Smooth muscle cell (in vitro differentiated cells): Measurements from ENCODE around the gene UBQLN4. TPM values are rescaled to one million over a fixed set of nuclear protein-coding genes. Genes with fewer than 3 reads are reported as not detected.
A peak's percentile ranks its signal among the peaks of the same experiment; 100 is the strongest.

Experiments
- DNase-seq: peaks from one replicate; lab custom pipeline; 2025; ENCODE audit not compliant: unreplicated experiment; lab: John Stamatoyannopoulos, UW
- H2AFZ ChIP-seq: fragments of 200-600 bp; sonication (generic); 2 replicates; pipeline ENCODE4 v1.6.0; 2016; ENCODE audit warnings: antibody characterized with exemption, low read depth, mild to moderate bottlenecking
- H3F3A ChIP-seq: fragments of 200-600 bp; sonication (generic); 2 replicates; pipeline ENCODE4 v1.6.0; 2017; ENCODE audit warnings: antibody characterized with exemption, low read depth
- H3K27ac ChIP-seq: fragments of 200-600 bp; sonication (generic); 2 replicates; pipeline ENCODE4 v1.5.1; 2016; ENCODE audit warnings: low read depth, mild to moderate bottlenecking
- H3K27me3 ChIP-seq: fragments of 200-600 bp; sonication (generic); 2 replicates; pipeline ENCODE4 v1.6.1; 2016; ENCODE audit warnings: low read depth, mild to moderate bottlenecking
- H3K36me3 ChIP-seq: fragments of 200-600 bp; sonication (generic); 2 replicates; pipeline ENCODE4 v1.5.1; 2016; ENCODE audit warnings: low read depth
- H3K4me1 ChIP-seq: fragments of 200-600 bp; sonication (generic); 2 replicates; pipeline ENCODE4 v1.5.1; 2016; ENCODE audit warnings: low read depth
- H3K4me2 ChIP-seq: fragments of 200-600 bp; sonication (generic); 2 replicates; pipeline ENCODE4 v1.6.0; 2016; ENCODE audit warnings: mild to moderate bottlenecking
- H3K4me3 ChIP-seq: fragments of 200-600 bp; sonication (generic); 2 replicates; pipeline ENCODE4 v1.5.1; 2016; ENCODE audit warnings: mild to moderate bottlenecking
- H3K79me2 ChIP-seq: fragments of 200-600 bp; sonication (generic); 2 replicates; pipeline ENCODE4 v1.6.0; 2016; ENCODE audit warnings: low read depth, mild to moderate bottlenecking
- H3K9ac ChIP-seq: fragments of 200-600 bp; sonication (generic); 2 replicates; pipeline ENCODE4 v1.6.0; 2016; ENCODE audit warnings: low read depth
- H3K9me3 ChIP-seq: fragments of 200-600 bp; sonication (generic); replicated peaks from 2 replicates; pipeline ENCODE4 v1.5.1; 2016; ENCODE audit warnings: low read depth
- H4K20me1 ChIP-seq: fragments of 200-600 bp; sonication (generic); 2 replicates; pipeline ENCODE4 v1.6.0; 2016; ENCODE audit warnings: low read depth
- CTCF ChIP-seq: fragments of 200-600 bp; sonication (generic); IDR thresholded peaks from 2 replicates; pipeline ENCODE4 v1.5.1; 2017; ENCODE audit warnings: borderline replicate concordance, mild to moderate bottlenecking, antibody characterized with exemption; ENCODE audit not compliant: insufficient read depth, poor library complexity, severe bottlenecking
- WGBS: methylation state at CpG from one replicate; pipeline ENCODE4 v1.1.7; 2016; ENCODE audit warnings: low lambda C conversion rate; 5-methylcytosine and 5-hydroxymethylcytosine counted together
- polyA plus RNA-seq: library from polyadenylated mRNA; unstranded; fragments of >200 nt; fragmentation: Nextera tagmentation; extraction: Ambion mirVana; gene quantifications from 2 replicates; pipeline ENCODE4 v1.2.1, GENCODE V29; 2016
- total RNA-seq: library from RNA; depleted of rRNA; stranded (reverse); fragments of >200 nt; gene quantifications from 2 replicates; pipeline ENCODE4 v1.2.3, GENCODE V29; 2014

The UBQLN4 gene
- 18.1 and 18.8 TPM in 2 replicates for total RNA-seq
- 19.4 and 23.3 TPM in 2 replicates for polyA plus RNA-seq

DNA sequence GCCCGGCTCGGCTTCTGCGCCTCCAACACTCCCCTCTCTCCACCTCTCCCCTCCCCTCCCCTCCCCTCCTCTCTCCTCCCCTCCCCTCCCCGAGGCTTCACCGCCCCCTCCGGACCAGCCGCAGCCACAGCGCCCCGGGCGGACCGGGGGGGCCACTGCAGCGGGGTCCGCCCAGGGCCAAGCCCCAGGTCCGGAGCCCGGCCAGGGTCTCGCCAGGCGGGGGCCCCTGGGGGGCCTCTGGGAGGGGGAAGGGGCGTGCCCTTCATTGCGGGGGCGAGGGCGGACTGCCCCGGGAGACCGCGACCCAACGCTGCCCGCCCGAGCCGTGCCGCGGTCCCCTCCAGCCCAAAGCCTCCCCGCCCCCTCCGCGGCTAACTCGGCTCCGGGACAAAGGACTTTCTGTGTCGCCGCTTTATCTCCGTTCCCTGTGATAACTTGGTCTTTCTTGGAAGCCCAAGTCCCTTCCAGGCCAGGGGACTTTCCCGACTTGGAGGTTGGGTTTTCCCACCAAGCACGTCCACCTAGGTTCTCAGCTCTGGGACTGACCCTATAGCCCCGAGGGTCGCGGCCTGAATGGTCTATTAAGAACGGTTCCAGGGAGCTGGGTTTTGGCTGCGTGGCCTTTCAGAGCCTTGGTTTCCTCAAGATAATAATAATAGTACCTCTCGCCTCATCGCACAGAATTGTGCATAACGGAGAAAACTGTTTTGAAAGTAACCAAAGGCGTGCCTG, at the start of gene UBQLN4:
Gene UBQLN4 (minus strand): TSS at position 31 of the 732 bp plus-strand sequence. CDS start 97 bp downstream, outside the sequence.
- H3K36me3 ChIP-seq: no peaks in the 10 kb centered on the region
- peaks cover 6% of the 10 kb centered on the region for H4K20me1 ChIP-seq
- no peaks in the 10 kb centered on the region for H3K9me3 ChIP-seq
- peak; percentile 78 for DNase-seq
- peak within 1 kb of the TSS; percentile 95 for H3K27ac ChIP-seq
- TF ChIP-seq CTCF: peak; percentile 59
- H3F3A ChIP-seq: peaks cover 10% of the 10 kb centered on the region
- H3K9ac ChIP-seq: peak within 1 kb of the TSS; percentile 86
- peak within 1 kb of the TSS; percentile 94 for H3K4me2 ChIP-seq
- peaks cover 29% of the 10 kb centered on the region for H3K79me2 ChIP-seq
- no peaks in the 10 kb centered on the region for H3K27me3 ChIP-seq
- peak within 1 kb of the TSS; percentile 78 for H3K4me3 ChIP-seq
- peak within 1 kb of the TSS; percentile 79 for H2AFZ ChIP-seq
- under 1% methylated on average over 14 of the region's 49 CpGs for WGBS
- H3K4me1 ChIP-seq: peaks cover 8% of the 10 kb centered on the region

GRCh38 chr1:156102633-156103511, 49.3 kb upstream of the UBQLN4 start:
- Histone ChIP-seq H3K79me2 (peaks cover 41% of the 10 kb centered on the region), H3K27ac (peak overlapping the region; percentile 99), H3K36me3 (no peaks in the 10 kb centered on the region), H3K9ac (peak overlapping the region; percentile 96), H3K4me2 (peak overlapping the region; percentile 81), H3K9me3 (no peaks in the 10 kb centered on the region), H3F3A (peaks cover 27% of the 10 kb centered on the region), H3K4me3 (no peak overlapping the region), H3K27me3 (no peaks in the 10 kb centered on the region), H3K4me1 (peaks cover 52% of the 10 kb centered on the region), H4K20me1 (no peaks in the 10 kb centered on the region), H2AFZ (no peak overlapping the region)
- no peak for DNase-seq
- no peak for TF ChIP-seq CTCF
- WGBS: 66% methylated on average over 16 of the region's 16 CpGs

GRCh38 chr1:156101880-156102279, 48.3 kb upstream of the UBQLN4 start:
- DNase-seq: no peak
- H4K20me1 ChIP-seq: no peaks in the 10 kb centered on the region
- peaks cover 23% of the 10 kb centered on the region for H3F3A ChIP-seq
- H3K9ac ChIP-seq: peak overlapping the region; percentile 12
- H3K4me2 ChIP-seq: peak overlapping the region; percentile 81
- no peaks in the 10 kb centered on the region for H3K9me3 ChIP-seq
- no peaks in the 10 kb centered on the region for H3K36me3 ChIP-seq
- no peak overlapping the region for H3K4me3 ChIP-seq
- H3K4me1 ChIP-seq: peaks cover 49% of the 10 kb centered on the region
- H3K27me3 ChIP-seq: no peaks in the 10 kb centered on the region
- no peak for TF ChIP-seq CTCF
- H3K79me2 ChIP-seq: peaks cover 35% of the 10 kb centered on the region
- WGBS: 75% methylated on average over 6 of the region's 6 CpGs
- no peak overlapping the region for H2AFZ ChIP-seq
- H3K27ac ChIP-seq: peak overlapping the region; percentile 99
